ENCODE measurements around the gene MGLL.

The MGLL gene

GRCh38 chr3:127678315-127678599 is 144.1 kb downstream of the MGLL start:
- H3K36me3 ChIP-seq (ENCODE audit: low read length), result no peaks in the 10 kb centered on the region
- no peak overlapping the region for H3K27ac ChIP-seq (ENCODE audit: low read depth, low read length)
- TF ChIP-seq CTCF (IDR thresholded peaks at IDR 0.05; ENCODE audit: insufficient read depth, low read length, poor library complexity, severe bottlenecking) (no peak), EZH2phosphoT487 (conservative IDR thresholded peaks at IDR 0.05; ENCODE audit: low read length) (no peak)
- no peaks in the 10 kb centered on the region for H3F3A ChIP-seq (ENCODE audit: insufficient read depth)
- no peaks in the 10 kb centered on the region for H3K9me2 ChIP-seq (replicated peaks; ENCODE audit: insufficient read depth, low read length)
- H4K20me1 ChIP-seq (ENCODE audit: low read depth, low read length), result no peaks in the 10 kb centered on the region
- no peaks in the 10 kb centered on the region for H3K79me2 ChIP-seq (ENCODE audit: insufficient read depth, low read length)
- H3K27me3 ChIP-seq (ENCODE audit: low read length), result no peaks in the 10 kb centered on the region
- no peak overlapping the region for H3K4me3 ChIP-seq (ENCODE audit: insufficient read depth, low read length, poor library complexity, severe bottlenecking)
- H2AFZ ChIP-seq (ENCODE audit: low read depth, low read length, severe bottlenecking), result no peak overlapping the region
- no peaks in the 10 kb centered on the region for H3K9me3 ChIP-seq (ENCODE audit: insufficient read depth, low read length)
- no peak overlapping the region for H3K9ac ChIP-seq (ENCODE audit: low read length)
- no peak overlapping the region for H3K4me2 ChIP-seq (ENCODE audit: low read depth, low read length, poor library complexity, severe bottlenecking)

GRCh38 chr3:127677541-127678314 is 144.6 kb downstream of the MGLL start:
- no peak overlapping the region for H3K4me2 ChIP-seq (ENCODE audit: low read depth, low read length, poor library complexity, severe bottlenecking)
- no peak overlapping the region for H3K4me3 ChIP-seq (ENCODE audit: insufficient read depth, low read length, poor library complexity, severe bottlenecking)
- TF ChIP-seq EZH2phosphoT487 (conservative IDR thresholded peaks at IDR 0.05; ENCODE audit: low read length) (no peak), CTCF (IDR thresholded peaks at IDR 0.05; ENCODE audit: insufficient read depth, low read length, poor library complexity, severe bottlenecking) (no peak)
- no peaks in the 10 kb centered on the region for H3K9me3 ChIP-seq (ENCODE audit: insufficient read depth, low read length)
- H2AFZ ChIP-seq (ENCODE audit: low read depth, low read length, severe bottlenecking), result no peak overlapping the region
- H3K9me2 ChIP-seq (replicated peaks; ENCODE audit: insufficient read depth, low read length), result no peaks in the 10 kb centered on the region
- H3F3A ChIP-seq (ENCODE audit: insufficient read depth), result no peaks in the 10 kb centered on the region
- no peaks in the 10 kb centered on the region for H4K20me1 ChIP-seq (ENCODE audit: low read depth, low read length)
- H3K79me2 ChIP-seq (ENCODE audit: insufficient read depth, low read length), result no peaks in the 10 kb centered on the region
- no peaks in the 10 kb centered on the region for H3K27me3 ChIP-seq (ENCODE audit: low read length)
- no peaks in the 10 kb centered on the region for H3K36me3 ChIP-seq (ENCODE audit: low read length)
- no peak overlapping the region for H3K27ac ChIP-seq (ENCODE audit: low read depth, low read length)
- no peak overlapping the region for H3K9ac ChIP-seq (ENCODE audit: low read length)

GRCh38 chr3:127676921-127677351 is 145.4 kb downstream of the MGLL start:
- no peak overlapping the region for H2AFZ ChIP-seq (ENCODE audit: low read depth, low read length, severe bottlenecking)
- H3F3A ChIP-seq (ENCODE audit: insufficient read depth), result no peaks in the 10 kb centered on the region
- H3K4me3 ChIP-seq (ENCODE audit: insufficient read depth, low read length, poor library complexity, severe bottlenecking), result no peak overlapping the region
- H3K79me2 ChIP-seq (ENCODE audit: insufficient read depth, low read length), result no peaks in the 10 kb centered on the region
- H3K9me2 ChIP-seq (replicated peaks; ENCODE audit: insufficient read depth, low read length), result no peaks in the 10 kb centered on the region
- no peak overlapping the region for H3K4me2 ChIP-seq (ENCODE audit: low read depth, low read length, poor library complexity, severe bottlenecking)
- no peaks in the 10 kb centered on the region for H3K27me3 ChIP-seq (ENCODE audit: low read length)
- TF ChIP-seq EZH2phosphoT487 (conservative IDR thresholded peaks at IDR 0.05; ENCODE audit: low read length) (no peak), CTCF (IDR thresholded peaks at IDR 0.05; ENCODE audit: insufficient read depth, low read length, poor library complexity, severe bottlenecking) (no peak)
- no peak overlapping the region for H3K9ac ChIP-seq (ENCODE audit: low read length)
- H3K36me3 ChIP-seq (ENCODE audit: low read length), result no peaks in the 10 kb centered on the region
- no peaks in the 10 kb centered on the region for H3K9me3 ChIP-seq (ENCODE audit: insufficient read depth, low read length)
- H3K27ac ChIP-seq (ENCODE audit: low read depth, low read length), result no peak overlapping the region
- no peaks in the 10 kb centered on the region for H4K20me1 ChIP-seq (ENCODE audit: low read depth, low read length)
